ENCODE measurements around the gene FDX2. TPM values are rescaled to one million over a fixed set of nuclear protein-coding genes. Genes with fewer than 3 reads are reported as not detected.

The FDX2 gene
- total RNA-seq, 1 donor from 2014 or later, result 14.6 TPM

Other genes starting within 250 kb of the FDX2 start
- gene SHFL, start 229.7 kb downstream of the FDX2 start, total RNA-seq, result 14.0 and 22.5 TPM in 2 replicates
- gene ANGPTL6, start 213.3 kb downstream of the FDX2 start, total RNA-seq, result 0.13 and 0.25 TPM in 2 replicates
- 16.3 and 20.4 TPM in 2 replicates for gene PPAN, start 209.7 kb downstream of the FDX2 start, total RNA-seq
- 1.5 and 2.4 TPM in 2 replicates for gene P2RY11, start 204.3 kb downstream of the FDX2 start, total RNA-seq
- gene EIF3G, start 196.1 kb downstream of the FDX2 start, total RNA-seq, result 244 and 260 TPM in 2 replicates
- gene DNMT1, start 121.1 kb downstream of the FDX2 start, total RNA-seq, result 21.0 and 22.7 TPM in 2 replicates
- 0.39 and 0.76 TPM in 2 replicates for gene S1PR2, start 84.7 kb downstream of the FDX2 start, total RNA-seq
- 17.1 and 20.7 TPM in 2 replicates for gene MRPL4, start 63.8 kb downstream of the FDX2 start, total RNA-seq
- 5.8 and 7.8 TPM in 2 replicates for gene ICAM1, start 44.9 kb downstream of the FDX2 start, total RNA-seq
- 0.13 and 0.26 TPM in 2 replicates for gene ICAM4, start 29.1 kb downstream of the FDX2 start, total RNA-seq
- gene ICAM5, start 26.1 kb downstream of the FDX2 start, total RNA-seq, result under 0.01 TPM in 1 of 2 replicates, not detected in the other
- gene ZGLP1, start 6.2 kb downstream of the FDX2 start, total RNA-seq, result 0.13 and 0.38 TPM in 2 replicates
- gene RAVER1, start 17.5 kb upstream of the FDX2 start, total RNA-seq, result 5.4 and 8.3 TPM in 2 replicates
- gene ICAM3, start 23.6 kb upstream of the FDX2 start, total RNA-seq, result 6.2 and 8.7 TPM in 2 replicates
- 57.0 and 66.2 TPM in 2 replicates for gene TYK2, start 64.6 kb upstream of the FDX2 start, total RNA-seq
- gene CDC37, start 87.5 kb upstream of the FDX2 start, total RNA-seq, result 219 and 250 TPM in 2 replicates
- 1.3 and 3.7 TPM in 2 replicates for gene PDE4A, start 104.5 kb upstream of the FDX2 start, total RNA-seq
- 72.1 and 95.3 TPM in 2 replicates for gene KEAP1, start 187.3 kb upstream of the FDX2 start, total RNA-seq
- gene S1PR5, start 201.4 kb upstream of the FDX2 start, total RNA-seq, result 0.13 TPM in 1 of 2 replicates, not detected in the other
- gene ATG4D, start 227.9 kb upstream of the FDX2 start, total RNA-seq, result 7.8 and 9.0 TPM in 2 replicates
- gene KRI1, start 250.0 kb upstream of the FDX2 start, total RNA-seq, result 6.2 and 10.6 TPM in 2 replicates